Adrenal gland (tissue), 5 donors: ENCODE measurements around the gene ELOB.

Experiments
- POLR2A ChIP-seq, 2 donors: fragments of 450-650 bp; IDR thresholded peaks; one replicate each; pipeline ENCODE4 v1.6.1; 2017; ENCODE audit warnings: antibody characterized with exemption in 2 of 2, mild to moderate bottlenecking in 2 of 2, moderate library complexity in 1 of 2
- TF ChIP-seq, protein P1 (sequence below), 6 experiments: fragments of 450-650 bp in 4 of 6; fragments of 200-600 bp in 2 of 6; sonication (generic) in 1 of 6; IDR thresholded peaks; 1 replicate in 5 of 6; 2 replicates in 1 of 6; pipeline versions ENCODE4 v1.5.1 to v1.8.0; 2016 to 2021; ENCODE audit warnings: antibody characterized with exemption in 6 of 6, mild to moderate bottlenecking in 2 of 6, moderate library complexity in 1 of 6
- donor health status: DM: no; HTN: no; CAD: no.

DNA sequence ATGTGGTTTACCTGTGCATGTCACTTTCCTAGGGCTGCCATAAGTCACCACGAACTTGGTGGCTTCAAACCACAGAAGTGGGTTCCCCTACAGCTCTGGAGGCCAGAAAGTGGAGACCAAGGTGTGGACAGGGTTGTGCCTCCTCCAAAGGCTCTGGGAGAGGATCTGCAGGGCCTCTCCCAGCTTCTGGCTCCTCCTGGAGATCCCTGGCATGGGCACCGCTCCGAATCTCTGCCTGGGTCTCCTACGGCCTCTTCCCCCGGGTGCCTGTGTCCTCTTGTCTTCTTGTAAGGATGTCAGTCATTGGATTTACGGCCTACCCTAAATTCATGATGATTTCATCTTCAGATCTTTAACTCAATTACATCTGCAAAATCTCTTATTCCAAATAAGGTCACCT, 27.1 kb downstream of the ELOB start:
- TF ChIP-seq POLR2A (IDR thresholded peaks at IDR 0.05): no peak
- TF ChIP-seq, protein P1, sequence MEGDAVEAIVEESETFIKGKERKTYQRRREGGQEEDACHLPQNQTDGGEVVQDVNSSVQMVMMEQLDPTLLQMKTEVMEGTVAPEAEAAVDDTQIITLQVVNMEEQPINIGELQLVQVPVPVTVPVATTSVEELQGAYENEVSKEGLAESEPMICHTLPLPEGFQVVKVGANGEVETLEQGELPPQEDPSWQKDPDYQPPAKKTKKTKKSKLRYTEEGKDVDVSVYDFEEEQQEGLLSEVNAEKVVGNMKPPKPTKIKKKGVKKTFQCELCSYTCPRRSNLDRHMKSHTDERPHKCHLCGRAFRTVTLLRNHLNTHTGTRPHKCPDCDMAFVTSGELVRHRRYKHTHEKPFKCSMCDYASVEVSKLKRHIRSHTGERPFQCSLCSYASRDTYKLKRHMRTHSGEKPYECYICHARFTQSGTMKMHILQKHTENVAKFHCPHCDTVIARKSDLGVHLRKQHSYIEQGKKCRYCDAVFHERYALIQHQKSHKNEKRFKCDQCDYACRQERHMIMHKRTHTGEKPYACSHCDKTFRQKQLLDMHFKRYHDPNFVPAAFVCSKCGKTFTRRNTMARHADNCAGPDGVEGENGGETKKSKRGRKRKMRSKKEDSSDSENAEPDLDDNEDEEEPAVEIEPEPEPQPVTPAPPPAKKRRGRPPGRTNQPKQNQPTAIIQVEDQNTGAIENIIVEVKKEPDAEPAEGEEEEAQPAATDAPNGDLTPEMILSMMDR (IDR thresholded peaks at IDR 0.05): no peak
